Chondrocyte (in vitro differentiated cells): ENCODE measurements around the gene SETBP1. TPM values are rescaled to one million over a fixed set of nuclear protein-coding genes. Genes with fewer than 3 reads are reported as not detected.
A peak's percentile ranks its signal among the peaks of the same experiment; 100 is the strongest.

ENCODE experiments used
- DNase-seq: peaks from one replicate; pipeline ENCODE4 v3.0.0; 2021; ENCODE audit warnings: mixed read lengths, low spot score
- H3K27ac Mint-ChIP-seq: one replicate; pipeline ENCODE4 v1.8.0; 2021; ENCODE audit warnings: mild to moderate bottlenecking, moderate library complexity, mixed read lengths; ENCODE audit not compliant: unreplicated experiment
- H3K27me3 Mint-ChIP-seq: 2 replicates; pipeline ENCODE4 v1.8.0; 2021; ENCODE audit warnings: low read depth, mixed read lengths
- H3K36me3 Mint-ChIP-seq: 2 replicates; pipeline ENCODE4 v1.8.0; 2021; ENCODE audit warnings: low read depth, mixed read lengths
- H3K4me1 Mint-ChIP-seq: 2 replicates; pipeline ENCODE4 v1.8.0; 2021; ENCODE audit warnings: low read depth, mild to moderate bottlenecking, mixed read lengths
- H3K4me3 Mint-ChIP-seq: one replicate; pipeline ENCODE4 v1.8.0; 2021; ENCODE audit warnings: mild to moderate bottlenecking, moderate library complexity, mixed read lengths; ENCODE audit not compliant: unreplicated experiment
- H3K9me3 Mint-ChIP-seq: 2 replicates; pipeline ENCODE4 v1.8.0; 2021; ENCODE audit warnings: low read depth, mixed read lengths
- CTCF ChIP-seq: fragments of 200-600 bp; sonication (generic); IDR thresholded peaks from 2 replicates; pipeline ENCODE4 v1.5.0; 2021; ENCODE audit warnings: antibody characterized with exemption, mild to moderate bottlenecking, moderate library complexity
- total RNA-seq: library from RNA; stranded (reverse); gene quantifications from 3 replicates; pipeline ENCODE4 v1.2.1, GENCODE V29; 2021

Gene SETBP1
- total RNA-seq, 1 donor from 2014 or later = 29.3 TPM

- H3K27ac Mint-ChIP-seq = no peak overlapping the region
- no peak overlapping the region for H3K4me3 Mint-ChIP-seq
- no peaks in the 10 kb centered on the region for H3K9me3 Mint-ChIP-seq
- no peak for DNase-seq
- H3K36me3 Mint-ChIP-seq = no peaks in the 10 kb centered on the region
- TF ChIP-seq CTCF = peak; percentile 8
- peaks cover 36% of the 10 kb centered on the region for H3K4me1 Mint-ChIP-seq
- no peaks in the 10 kb centered on the region for H3K27me3 Mint-ChIP-seq
These were observed 42.6 kb upstream of the SETBP1 start for GRCh38 chr18:44638034-44638540.

GRCh38 chr18:44638811-44639210 lies 41.9 kb upstream of the SETBP1 start:
- no peak overlapping the region for H3K4me3 Mint-ChIP-seq
- no peaks in the 10 kb centered on the region for H3K36me3 Mint-ChIP-seq
- H3K9me3 Mint-ChIP-seq = no peaks in the 10 kb centered on the region
- H3K27ac Mint-ChIP-seq = no peak overlapping the region
- TF ChIP-seq CTCF = no peak
- no peak for DNase-seq
- no peaks in the 10 kb centered on the region for H3K27me3 Mint-ChIP-seq
- peaks cover 36% of the 10 kb centered on the region for H3K4me1 Mint-ChIP-seq

- no peak overlapping the region for H3K4me3 Mint-ChIP-seq
- H3K4me1 Mint-ChIP-seq = peaks cover 5% of the 10 kb centered on the region
- H3K27me3 Mint-ChIP-seq = no peaks in the 10 kb centered on the region
- no peak for TF ChIP-seq CTCF
- H3K27ac Mint-ChIP-seq = no peak overlapping the region
- no peaks in the 10 kb centered on the region for H3K9me3 Mint-ChIP-seq
- DNase-seq = no peak
- H3K36me3 Mint-ChIP-seq = no peaks in the 10 kb centered on the region
These were observed 37.7 kb upstream of the SETBP1 start for GRCh38 chr18:44643004-44643403.

GRCh38 chr18:44651478-44651877 lies 29.2 kb upstream of the SETBP1 start:
- peaks cover 2% of the 10 kb centered on the region for H3K9me3 Mint-ChIP-seq
- H3K27ac Mint-ChIP-seq = peak overlapping the region; percentile 91
- peaks cover 41% of the 10 kb centered on the region for H3K4me1 Mint-ChIP-seq
- no peaks in the 10 kb centered on the region for H3K27me3 Mint-ChIP-seq
- H3K36me3 Mint-ChIP-seq = no peaks in the 10 kb centered on the region
- TF ChIP-seq CTCF = no peak
- DNase-seq = no peak
- H3K4me3 Mint-ChIP-seq = no peak overlapping the region

- Mint-ChIP-seq H3K4me3 (no peak overlapping the region), H3K27me3 (no peaks in the 10 kb centered on the region), H3K4me1 (peaks cover 41% of the 10 kb centered on the region), H3K9me3 (peaks cover 2% of the 10 kb centered on the region), H3K27ac (peak overlapping the region; percentile 91), H3K36me3 (no peaks in the 10 kb centered on the region)
- DNase-seq = no peak
- no peak for TF ChIP-seq CTCF
These were observed 28.6 kb upstream of the SETBP1 start for GRCh38 chr18:44651918-44652572.
